ENCODE data around the gene TRIM16. TPM values are rescaled to one million over a fixed set of nuclear protein-coding genes. Genes with fewer than 3 reads are reported as not detected.
"Not testable (repeated sequence)": the region's sequence is repeated elsewhere in the genome, so short reads cannot be mapped to it uniquely, and the experiment has no call there.

The TRIM16 gene
- total RNA-seq, 1 donor from 2014 or later: 32.1 TPM

GRCh38 chr17:15704239-15704638 is 20.1 kb upstream of the TRIM16 start:
- H3K4me3 ChIP-seq; H3K4me3 Mint-ChIP-seq; H3K4me2 ChIP-seq; H3K27me3 ChIP-seq; H3K27ac Mint-ChIP-seq; H3K4me1 ChIP-seq; H3K4me1 Mint-ChIP-seq; DNase-seq (ENCODE audit: low spot score); H3F3A ChIP-seq (ENCODE audit: low read depth); H3K9ac ChIP-seq; H3K27me3 Mint-ChIP-seq (ENCODE audit: insufficient read depth, low read depth); H3K27ac ChIP-seq; H4K20me1 ChIP-seq (ENCODE audit: low read depth); H2AFZ ChIP-seq (replicated peaks): not testable (repeated sequence)
- Histone ChIP-seq H3K9me3 (ENCODE audit: low read depth) (peaks cover 38% of the 10 kb centered on the region), H3K36me3 (peaks cover 58% of the 10 kb centered on the region), H3K79me2 (ENCODE audit: low read depth) (peaks cover 55% of the 10 kb centered on the region)
- H3K9me3 Mint-ChIP-seq: peaks cover 58% of the 10 kb centered on the region
- peaks cover 56% of the 10 kb centered on the region for H3K36me3 Mint-ChIP-seq

- Histone ChIP-seq H3K79me2 (ENCODE audit: low read depth) (peaks cover 34% of the 10 kb centered on the region), H3K4me3 (peak overlapping the region; percentile 63), H3K9ac (peak overlapping the region; percentile 72), H3K36me3 (peaks cover 16% of the 10 kb centered on the region), H3K4me2 (peak overlapping the region; percentile 61)
- peaks cover 22% of the 10 kb centered on the region for H3K36me3 Mint-ChIP-seq
- not testable (repeated sequence) for H3K27me3 Mint-ChIP-seq (ENCODE audit: insufficient read depth, low read depth); H3K4me1 ChIP-seq; H3K9me3 ChIP-seq (ENCODE audit: low read depth); H3F3A ChIP-seq (ENCODE audit: low read depth); H2AFZ ChIP-seq (replicated peaks); H3K27ac Mint-ChIP-seq; H4K20me1 ChIP-seq (ENCODE audit: low read depth); H3K27ac ChIP-seq; H3K4me1 Mint-ChIP-seq; H3K27me3 ChIP-seq
- peak overlapping the region; percentile 88 for H3K4me3 Mint-ChIP-seq
- peaks cover 29% of the 10 kb centered on the region for H3K9me3 Mint-ChIP-seq
- peak; percentile 4 for DNase-seq (ENCODE audit: low spot score)
Observed at GRCh38 chr17:15699937-15700336, 15.8 kb upstream of the TRIM16 start.

GRCh38 chr17:15699413-15699924 is 15.4 kb upstream of the TRIM16 start, which contains the start of gene ZNF286A:
TSS of gene ZNF286A (plus strand) at chr17:15699752. CDS start at chr17:15700330, 578 bp downstream.
- not testable (repeated sequence) for H4K20me1 ChIP-seq (ENCODE audit: low read depth); H3K27me3 ChIP-seq; H3F3A ChIP-seq (ENCODE audit: low read depth); H3K9me3 ChIP-seq (ENCODE audit: low read depth); H3K4me1 Mint-ChIP-seq; H3K27me3 Mint-ChIP-seq (ENCODE audit: insufficient read depth, low read depth); H3K4me1 ChIP-seq; H3K27ac ChIP-seq
- Mint-ChIP-seq H3K36me3 (peaks cover 21% of the 10 kb centered on the region), H3K27ac (peak within 1 kb of the TSS; percentile 89), H3K9me3 (peaks cover 26% of the 10 kb centered on the region), H3K4me3 (peak within 1 kb of the TSS; percentile 88)
- Histone ChIP-seq H3K4me3 (peak within 1 kb of the TSS; percentile 63), H3K9ac (peak within 1 kb of the TSS; percentile 72), H3K4me2 (peak within 1 kb of the TSS; percentile 75), H3K79me2 (ENCODE audit: low read depth) (peaks cover 30% of the 10 kb centered on the region), H2AFZ (replicated peaks) (peak within 1 kb of the TSS; percentile 70), H3K36me3 (peaks cover 14% of the 10 kb centered on the region)
- DNase-seq (ENCODE audit: low spot score): peak; percentile 100

GRCh38 chr17:15698967-15699366 is 14.9 kb upstream of the TRIM16 start:
- H3K4me1 Mint-ChIP-seq; H3K4me1 ChIP-seq; H3K27ac Mint-ChIP-seq; H4K20me1 ChIP-seq (ENCODE audit: low read depth); H3F3A ChIP-seq (ENCODE audit: low read depth); H3K9ac ChIP-seq; H3K27ac ChIP-seq; H3K27me3 ChIP-seq; H3K9me3 ChIP-seq (ENCODE audit: low read depth); H3K27me3 Mint-ChIP-seq (ENCODE audit: insufficient read depth, low read depth); DNase-seq (ENCODE audit: low spot score): not testable (repeated sequence)
- peaks cover 21% of the 10 kb centered on the region for H3K36me3 Mint-ChIP-seq
- peak overlapping the region; percentile 88 for H3K4me3 Mint-ChIP-seq
- Histone ChIP-seq H3K79me2 (ENCODE audit: low read depth) (peaks cover 30% of the 10 kb centered on the region), H3K4me2 (peak overlapping the region; percentile 73), H3K4me3 (peak overlapping the region; percentile 38), H3K36me3 (peaks cover 14% of the 10 kb centered on the region), H2AFZ (replicated peaks) (peak overlapping the region; percentile 70)
- peaks cover 26% of the 10 kb centered on the region for H3K9me3 Mint-ChIP-seq

GRCh38 chr17:15687494-15687893 is 3.4 kb upstream of the TRIM16 start:
- H3K4me2 ChIP-seq; H3K4me3 Mint-ChIP-seq; H3K36me3 ChIP-seq; H3K27ac ChIP-seq; H3K27me3 ChIP-seq; H3K4me1 ChIP-seq; H2AFZ ChIP-seq (replicated peaks); H3K27me3 Mint-ChIP-seq (ENCODE audit: insufficient read depth, low read depth); H3K4me3 ChIP-seq; H3K36me3 Mint-ChIP-seq; H3K79me2 ChIP-seq (ENCODE audit: low read depth); H3K9me3 ChIP-seq (ENCODE audit: low read depth); H3K9ac ChIP-seq; DNase-seq (ENCODE audit: low spot score); H3K9me3 Mint-ChIP-seq; H3F3A ChIP-seq (ENCODE audit: low read depth); H3K27ac Mint-ChIP-seq; H4K20me1 ChIP-seq (ENCODE audit: low read depth): not testable (repeated sequence)
- H3K4me1 Mint-ChIP-seq: peaks cover 11% of the 10 kb centered on the region

- Mint-ChIP-seq H3K4me3 (peak overlapping the region; percentile 91), H3K4me1 (peaks cover 12% of the 10 kb centered on the region), H3K36me3 (peaks cover 10% of the 10 kb centered on the region)
- not testable (repeated sequence) for H4K20me1 ChIP-seq (ENCODE audit: low read depth); H3K27ac Mint-ChIP-seq; H3K36me3 ChIP-seq; H3K9me3 ChIP-seq (ENCODE audit: low read depth); DNase-seq (ENCODE audit: low spot score); H3F3A ChIP-seq (ENCODE audit: low read depth); H3K9me3 Mint-ChIP-seq; H3K4me1 ChIP-seq; H3K27me3 Mint-ChIP-seq (ENCODE audit: insufficient read depth, low read depth); H2AFZ ChIP-seq (replicated peaks); H3K27me3 ChIP-seq; H3K79me2 ChIP-seq (ENCODE audit: low read depth); H3K27ac ChIP-seq; H3K9ac ChIP-seq
- Histone ChIP-seq H3K4me3 (peak overlapping the region; percentile 77), H3K4me2 (peak overlapping the region; percentile 86)
Observed at GRCh38 chr17:15683135-15683534, 976 bp downstream of the TRIM16 start.

- not testable (repeated sequence) for H2AFZ ChIP-seq (replicated peaks); H3K27me3 Mint-ChIP-seq (ENCODE audit: insufficient read depth, low read depth); H3K27ac Mint-ChIP-seq; H3F3A ChIP-seq (ENCODE audit: low read depth); DNase-seq (ENCODE audit: low spot score); H3K36me3 ChIP-seq; H3K79me2 ChIP-seq (ENCODE audit: low read depth); H3K4me3 ChIP-seq; H4K20me1 ChIP-seq (ENCODE audit: low read depth); H3K27ac ChIP-seq; H3K4me3 Mint-ChIP-seq; H3K9me3 ChIP-seq (ENCODE audit: low read depth); H3K9ac ChIP-seq; H3K9me3 Mint-ChIP-seq; H3K4me2 ChIP-seq; H3K27me3 ChIP-seq; H3K4me1 ChIP-seq; H3K4me1 Mint-ChIP-seq
- peaks cover 24% of the 10 kb centered on the region for H3K36me3 Mint-ChIP-seq
Observed at GRCh38 chr17:15675991-15676390, 8.1 kb downstream of the TRIM16 start.

GRCh38 chr17:15674640-15675039 is 9.5 kb downstream of the TRIM16 start:
- H3K9me3 ChIP-seq (ENCODE audit: low read depth); H3K4me1 ChIP-seq; H3K27me3 Mint-ChIP-seq (ENCODE audit: insufficient read depth, low read depth); H3K4me1 Mint-ChIP-seq; H3K4me3 ChIP-seq; H2AFZ ChIP-seq (replicated peaks); H3K36me3 ChIP-seq; H3K27me3 ChIP-seq; DNase-seq (ENCODE audit: low spot score); H3K27ac Mint-ChIP-seq; H4K20me1 ChIP-seq (ENCODE audit: low read depth); H3K9me3 Mint-ChIP-seq; H3F3A ChIP-seq (ENCODE audit: low read depth); H3K9ac ChIP-seq; H3K27ac ChIP-seq; H3K4me2 ChIP-seq; H3K4me3 Mint-ChIP-seq; H3K79me2 ChIP-seq (ENCODE audit: low read depth): not testable (repeated sequence)
- peaks cover 24% of the 10 kb centered on the region for H3K36me3 Mint-ChIP-seq

Data from neural progenitor cell (in vitro differentiated cells).